Astrocyte of the spinal cord (primary cell): ENCODE results near the gene GLIPR2.

Experiments used
- DNase-seq: peaks from one replicate; pipeline ENCODE4 v3.0.0; 2011; ENCODE audit warnings: low read depth, low spot score
- H3K4me3 ChIP-seq: 2 replicates; pipeline ENCODE4 v1.5.1; 2011; ENCODE audit warnings: low read depth, mild to moderate bottlenecking, low read length, moderate library complexity
- in situ Hi-C: cut with HindIII; loops from 2 replicates; pipeline ENCODE4 v1.10.0; 2017; ENCODE audit warnings: low sequenced_read_pairs
- TF ChIP-seq, protein P1 (sequence below): IDR thresholded peaks from 2 replicates; pipeline ENCODE4 v1.5.1; 2012; ENCODE audit warnings: low read depth, mild to moderate bottlenecking, low read length, inconsistent platforms

The GLIPR2 gene

GRCh38 chr9:36137392-36138004 lies 965 bp downstream of the GLIPR2 start:
- peak overlapping the region; percentile 54 for H3K4me3 ChIP-seq
- no peak for DNase-seq
- TF ChIP-seq, protein P1, sequence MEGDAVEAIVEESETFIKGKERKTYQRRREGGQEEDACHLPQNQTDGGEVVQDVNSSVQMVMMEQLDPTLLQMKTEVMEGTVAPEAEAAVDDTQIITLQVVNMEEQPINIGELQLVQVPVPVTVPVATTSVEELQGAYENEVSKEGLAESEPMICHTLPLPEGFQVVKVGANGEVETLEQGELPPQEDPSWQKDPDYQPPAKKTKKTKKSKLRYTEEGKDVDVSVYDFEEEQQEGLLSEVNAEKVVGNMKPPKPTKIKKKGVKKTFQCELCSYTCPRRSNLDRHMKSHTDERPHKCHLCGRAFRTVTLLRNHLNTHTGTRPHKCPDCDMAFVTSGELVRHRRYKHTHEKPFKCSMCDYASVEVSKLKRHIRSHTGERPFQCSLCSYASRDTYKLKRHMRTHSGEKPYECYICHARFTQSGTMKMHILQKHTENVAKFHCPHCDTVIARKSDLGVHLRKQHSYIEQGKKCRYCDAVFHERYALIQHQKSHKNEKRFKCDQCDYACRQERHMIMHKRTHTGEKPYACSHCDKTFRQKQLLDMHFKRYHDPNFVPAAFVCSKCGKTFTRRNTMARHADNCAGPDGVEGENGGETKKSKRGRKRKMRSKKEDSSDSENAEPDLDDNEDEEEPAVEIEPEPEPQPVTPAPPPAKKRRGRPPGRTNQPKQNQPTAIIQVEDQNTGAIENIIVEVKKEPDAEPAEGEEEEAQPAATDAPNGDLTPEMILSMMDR = no peak
- in situ Hi-C loops = no loop called here

DNA sequence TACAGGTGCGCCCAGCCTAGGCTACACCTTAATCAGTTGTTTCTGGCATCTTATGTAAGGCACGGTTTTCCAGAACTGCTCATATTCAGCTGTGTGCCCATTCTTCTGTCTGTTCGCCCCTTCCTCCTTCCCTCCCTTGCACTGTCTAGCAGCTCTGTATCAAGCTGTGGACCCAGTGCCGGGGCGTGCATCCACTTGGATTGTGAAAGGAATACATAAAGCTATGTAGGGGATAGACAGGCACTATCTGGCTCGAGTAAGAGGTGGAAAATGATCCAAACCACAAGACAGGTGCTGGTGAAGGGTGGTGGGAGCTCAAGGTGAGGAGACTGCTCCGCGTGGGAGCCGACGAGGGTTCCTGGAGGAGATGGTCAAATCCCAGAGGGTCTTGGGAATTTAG lies 2.0 kb downstream of the GLIPR2 start:
- in situ Hi-C loops = no loop called here
- TF ChIP-seq, protein P1 = no peak
- no peak for DNase-seq
- no peak overlapping the region for H3K4me3 ChIP-seq

DNA sequence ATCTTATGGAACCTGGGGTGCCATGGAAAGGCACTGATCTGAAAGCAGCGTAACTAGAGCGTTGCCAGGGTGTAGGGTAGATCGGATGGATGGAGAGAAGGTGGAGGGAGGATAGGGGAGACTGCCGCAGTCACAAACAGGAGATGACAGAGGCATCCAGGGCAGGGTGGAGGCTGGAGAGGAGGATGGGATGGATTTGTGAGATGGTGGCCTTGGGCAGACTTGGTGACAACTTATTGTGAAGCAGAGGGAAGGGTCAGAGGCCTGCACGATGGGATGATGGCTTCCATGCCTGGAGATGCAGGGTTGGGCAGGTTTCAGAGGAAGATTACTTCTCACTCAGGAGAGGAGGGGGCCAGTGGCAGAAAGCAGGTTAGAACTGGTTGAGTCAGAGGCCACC lies 2.4 kb downstream of the GLIPR2 start:
- H3K4me3 ChIP-seq = no peak overlapping the region
- DNase-seq = no peak
- TF ChIP-seq, protein P1 = no peak
- in situ Hi-C loops = no loop called here

DNA sequence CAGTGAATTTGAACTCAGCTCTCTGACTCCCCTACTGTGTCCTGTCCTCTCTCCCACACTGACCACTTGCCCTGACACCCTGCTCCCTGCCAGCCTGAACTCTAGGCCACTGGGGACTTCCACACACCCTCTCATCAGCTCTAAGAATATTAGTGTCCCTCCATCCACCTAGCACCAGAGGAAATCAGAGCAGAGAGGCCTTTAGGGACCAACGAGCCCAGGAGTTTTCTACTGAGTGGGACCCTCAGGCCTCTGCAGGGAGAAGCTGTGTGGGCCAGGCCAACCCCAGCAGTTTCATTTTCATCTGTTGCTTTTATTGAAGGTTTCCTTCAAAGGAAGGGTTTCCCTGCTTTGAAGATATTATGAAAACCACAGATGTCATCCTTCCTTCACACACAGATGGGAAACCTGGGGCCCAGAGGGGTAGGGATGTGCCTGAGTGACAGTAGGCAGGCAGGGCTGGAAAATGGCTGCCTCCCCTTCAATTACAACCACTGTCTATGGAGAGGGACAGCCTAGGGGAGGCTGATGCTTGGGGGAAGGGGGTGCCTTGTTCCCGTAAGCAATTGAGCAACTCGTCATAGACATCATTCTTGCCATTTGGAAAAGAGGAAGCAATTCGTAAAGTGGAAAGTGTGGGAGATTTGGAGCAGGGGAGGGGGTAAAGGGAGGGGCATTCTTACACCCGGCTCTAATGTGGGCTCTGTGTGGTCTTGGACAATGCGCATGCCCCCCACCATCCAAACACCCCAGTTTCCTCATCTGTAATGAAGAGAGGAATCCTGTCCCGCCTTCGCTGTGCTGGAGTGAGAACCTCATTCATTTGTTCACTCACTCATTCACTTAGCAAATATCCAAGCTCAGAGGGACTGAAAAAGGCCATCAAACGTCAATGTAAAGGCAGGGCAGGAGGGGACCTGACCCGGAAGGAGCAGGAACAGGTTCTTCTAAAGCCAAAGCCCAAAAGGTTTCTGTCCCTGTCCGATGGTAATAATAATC lies 3.9 kb downstream of the GLIPR2 start:
- no peak for DNase-seq
- no peak overlapping the region for H3K4me3 ChIP-seq
- TF ChIP-seq, protein P1 = no peak
- in situ Hi-C loops = no loop called here

DNA sequence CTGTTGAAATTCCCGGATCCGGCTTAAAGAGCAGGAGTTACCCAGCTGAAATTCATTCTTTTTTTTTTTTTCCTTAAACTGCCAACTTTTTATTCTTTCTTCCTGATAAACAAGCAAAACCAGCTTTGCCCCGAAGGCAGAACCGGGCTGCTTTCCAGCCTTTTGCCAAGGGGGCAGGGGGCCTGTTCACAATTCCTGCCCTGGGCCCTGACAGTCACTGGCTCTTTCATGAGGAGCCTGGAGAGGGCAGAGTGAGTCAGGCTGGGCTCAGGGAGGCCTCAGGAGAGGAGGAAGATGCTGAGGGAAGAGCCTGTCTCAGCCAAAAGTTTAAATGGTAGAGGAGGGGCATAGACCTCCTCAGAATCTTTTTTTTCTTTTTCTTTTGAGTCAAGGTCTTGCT lies 4.8 kb downstream of the GLIPR2 start:
- in situ Hi-C loops = no loop called here
- TF ChIP-seq, protein P1 = peak; percentile 68
- no peak for DNase-seq
- H3K4me3 ChIP-seq = no peak overlapping the region

GRCh38 chr9:36141761-36142160 lies 5.2 kb downstream of the GLIPR2 start:
- H3K4me3 ChIP-seq = no peak overlapping the region
- in situ Hi-C loops = no loop called here
- TF ChIP-seq, protein P1 = no peak
- DNase-seq = no peak
